HG03520 (cell line): ENCODE measurements around the gene UBASH3B.

ENCODE experiments used
- ATAC-seq: cut with Tn5 transposase; IDR thresholded peaks from one replicate; pipeline ENCODE4 v1.9.1; 2021; ENCODE audit warnings: mild to moderate bottlenecking, moderate library complexity; ENCODE audit not compliant: unreplicated experiment

Gene UBASH3B

GRCh38 chr11:122780296-122780949 lies 124.9 kb downstream of the UBASH3B start:
- ATAC-seq: no peak

GRCh38 chr11:122781378-122782195 lies 126.1 kb downstream of the UBASH3B start:
- ATAC-seq: peak; percentile 71

GRCh38 chr11:122782222-122782621 lies 126.7 kb downstream of the UBASH3B start:
- ATAC-seq: no peak

GRCh38 chr11:122784325-122784955 lies 128.9 kb downstream of the UBASH3B start:
- ATAC-seq: no peak

GRCh38 chr11:122785031-122785541 lies 129.6 kb downstream of the UBASH3B start:
- ATAC-seq: no peak

- no peak for ATAC-seq
These were observed 131.4 kb downstream of the UBASH3B start for GRCh38 chr11:122786896-122787295.

- no peak for ATAC-seq
These were observed 133.4 kb downstream of the UBASH3B start for GRCh38 chr11:122788781-122789535.

GRCh38 chr11:122789907-122790306 lies 134.4 kb downstream of the UBASH3B start:
- no peak for ATAC-seq

GRCh38 chr11:122791411-122791810 lies 135.9 kb downstream of the UBASH3B start:
- ATAC-seq: no peak

- no peak for ATAC-seq
These were observed 136.3 kb downstream of the UBASH3B start for GRCh38 chr11:122791836-122792235.

- no peak for ATAC-seq
These were observed 138.0 kb downstream of the UBASH3B start for GRCh38 chr11:122793515-122793914.

GRCh38 chr11:122795307-122795706 lies 139.8 kb downstream of the UBASH3B start:
- ATAC-seq: no peak

- ATAC-seq: peak; percentile 69
These were observed 140.7 kb downstream of the UBASH3B start for GRCh38 chr11:122796128-122796717.

- no peak for ATAC-seq
These were observed 142.1 kb downstream of the UBASH3B start for GRCh38 chr11:122797651-122798050.

- no peak for ATAC-seq
These were observed 144.0 kb downstream of the UBASH3B start for GRCh38 chr11:122799406-122800105.

- no peak for ATAC-seq
These were observed 147.4 kb downstream of the UBASH3B start for GRCh38 chr11:122802876-122803275.

- no peak for ATAC-seq
These were observed 147.8 kb downstream of the UBASH3B start for GRCh38 chr11:122803306-122803705.

- ATAC-seq: no peak
These were observed 148.2 kb downstream of the UBASH3B start for GRCh38 chr11:122803716-122804115.

- ATAC-seq: no peak
These were observed 148.6 kb downstream of the UBASH3B start for GRCh38 chr11:122804161-122804560.

- no peak for ATAC-seq
These were observed 149.3 kb downstream of the UBASH3B start for GRCh38 chr11:122804796-122805195.
